ENCODE results near the gene ARFGAP2.

Gene ARFGAP2

GRCh38 chr11:47176328-47177228 lies at the start of gene ARFGAP2:
TSS of gene ARFGAP2 (minus strand) at chr11:47176879. CDS start at chr11:47176853, 26 bp downstream.
- peak; percentile 79 for DNase-seq (ENCODE audit: low read depth)

GRCh38 chr11:47225552-47226400 lies 49.1 kb upstream of the ARFGAP2 start:
- no peak for TF ChIP-seq CTCF (conservative IDR thresholded peaks at IDR 0.05; ENCODE audit: low read depth, low read length)
- no peak overlapping the region for H3K4me3 ChIP-seq (ENCODE audit: low read length)
- no peak for DNase-seq (ENCODE audit: low read depth)

More at GRCh38 chr11:47176328-47177228, at the start of gene ARFGAP2:
- TF ChIP-seq CTCF (conservative IDR thresholded peaks at IDR 0.05; ENCODE audit: low read depth, low read length) = no peak
- peak within 1 kb of the TSS; percentile 97 for H3K4me3 ChIP-seq (ENCODE audit: low read length)

GRCh38 chr11:47222696-47223095 lies 46.0 kb upstream of the ARFGAP2 start:
- no peak for DNase-seq (ENCODE audit: low read depth)
- TF ChIP-seq CTCF (conservative IDR thresholded peaks at IDR 0.05; ENCODE audit: low read depth, low read length) = no peak
- H3K4me3 ChIP-seq (ENCODE audit: low read length) = no peak overlapping the region

- no peak for DNase-seq (ENCODE audit: low read depth)
- no peak for TF ChIP-seq CTCF (conservative IDR thresholded peaks at IDR 0.05; ENCODE audit: low read depth, low read length)
- H3K4me3 ChIP-seq (ENCODE audit: low read length) = no peak overlapping the region
Observed at GRCh38 chr11:47220401-47220821, 43.7 kb upstream of the ARFGAP2 start.

GRCh38 chr11:47216121-47216798 lies 39.6 kb upstream of the ARFGAP2 start:
- peak overlapping the region; percentile 63 for H3K4me3 ChIP-seq (ENCODE audit: low read length)
- peak; percentile 8 for TF ChIP-seq CTCF (conservative IDR thresholded peaks at IDR 0.05; ENCODE audit: low read depth, low read length)
- peak; percentile 57 for DNase-seq (ENCODE audit: low read depth)

- TF ChIP-seq CTCF (conservative IDR thresholded peaks at IDR 0.05; ENCODE audit: low read depth, low read length) = no peak
- peak overlapping the region; percentile 63 for H3K4me3 ChIP-seq (ENCODE audit: low read length)
- no peak for DNase-seq (ENCODE audit: low read depth)
Observed at GRCh38 chr11:47215366-47215910, 38.8 kb upstream of the ARFGAP2 start.

Measured in retinal pigment epithelial cell (primary cell).